ENCODE results near the gene KRTAP25-1.

- no peak for TF ChIP-seq CTCF (IDR thresholded peaks at IDR 0.05)
- no peak for TF ChIP-seq POLR2A (IDR thresholded peaks at IDR 0.05)
These were observed 47.3 kb upstream of the KRTAP25-1 start for GRCh38 chr21:30336596-30336995.
